SU-DHL-6 (cell line): ENCODE results near the gene IDH3G.

Experiments
- CTCF ChIP-seq: fragments of 200-600 bp; sonication (generic); IDR thresholded peaks from one replicate; pipeline ENCODE4 v1.5.1; 2017; ENCODE audit warnings: antibody characterized with exemption, mild to moderate bottlenecking, low read length, moderate library complexity; ENCODE audit not compliant: insufficient read depth, poor library complexity, severe bottlenecking
- EZH2phosphoT487 ChIP-seq: fragments of 200-600 bp; sonication (generic), shearing (Covaris generic); conservative IDR thresholded peaks from 2 replicates; pipeline ENCODE4 v1.6.1; 2018; ENCODE audit warnings: mild to moderate bottlenecking, antibody characterized with exemption, low read length, moderate library complexity, mixed read lengths

- TF ChIP-seq CTCF (no peak), EZH2phosphoT487 (no peak)
These were observed 7.5 kb upstream of the IDH3G start for GRCh38 chrX:153801669-153802068.
